Keratinocyte (primary cell): ENCODE results near the gene DTX3. TPM values are rescaled to one million over a fixed set of nuclear protein-coding genes. Genes with fewer than 3 reads are reported as not detected.

Experiments used
- DNase-seq: peaks from one replicate; pipeline ENCODE4 v3.0.0-alpha.2; 2011; ENCODE audit warnings: low read depth, missing footprints, low spot score
- FAIRE-seq: peaks from 2 replicates; lab custom pipeline; 2011; peaks lifted over from hg19 to GRCh38; lab: Jason Lieb, UNC
- H2AFZ ChIP-seq: 2 replicates; pipeline ENCODE4 v1.6.0; 2012; ENCODE audit warnings: low read length, control low read depth, inconsistent platforms; ENCODE audit not compliant: control insufficient read depth
- H3K27ac ChIP-seq: 2 replicates; pipeline ENCODE4 v1.5.1; 2011; ENCODE audit warnings: low read length; ENCODE audit not compliant: control insufficient read depth, insufficient read depth
- H3K27me3 ChIP-seq: 3 replicates; pipeline ENCODE4 v1.6.0; 2011; ENCODE audit warnings: low read length; ENCODE audit not compliant: control insufficient read depth, insufficient read depth; ENCODE audit errors: extremely low read depth
- H3K36me3 ChIP-seq, 2 experiments: 2 replicates in 1 of 2; 3 replicates in 1 of 2; pipeline ENCODE4 v1.5.1; 2011; ENCODE audit warnings: low read length in 2 of 2, mild to moderate bottlenecking in 1 of 2; ENCODE audit not compliant: control insufficient read depth in 2 of 2, insufficient read depth in 2 of 2; ENCODE audit errors: extremely low read depth in 1 of 2
- H3K4me1 ChIP-seq: 3 replicates; pipeline ENCODE4 v1.5.1; 2011; ENCODE audit warnings: low read length; ENCODE audit not compliant: control insufficient read depth, insufficient read depth; ENCODE audit errors: extremely low read depth
- H3K4me2 ChIP-seq: 3 replicates; pipeline ENCODE4 v1.6.0; 2011; ENCODE audit warnings: low read depth, low read length; ENCODE audit not compliant: control insufficient read depth, insufficient read depth; ENCODE audit errors: extremely low read depth
- H3K4me3 ChIP-seq, 3 experiments: fragments of 200-600 bp in 1 of 3; sonication (generic) in 1 of 3; 2 replicates in 2 of 3; 3 replicates in 1 of 3; pipeline ENCODE4 v1.5.1; 2011 to 2016; ENCODE audit warnings: low read length in 3 of 3, mild to moderate bottlenecking in 3 of 3, control low read depth in 2 of 3, inconsistent platforms in 1 of 3, low read depth in 1 of 3, mixed read lengths in 1 of 3, mixed run types in 1 of 3, moderate library complexity in 1 of 3; ENCODE audit not compliant: control insufficient read depth in 2 of 3, insufficient read depth in 2 of 3; ENCODE audit errors: extremely low read depth in 1 of 3
- H3K79me2 ChIP-seq: 2 replicates; pipeline ENCODE4 v1.6.0; 2012; ENCODE audit warnings: low read length; ENCODE audit not compliant: control insufficient read depth, insufficient read depth
- H3K9ac ChIP-seq: 3 replicates; pipeline ENCODE4 v1.6.0; 2011; ENCODE audit warnings: low read length; ENCODE audit not compliant: control insufficient read depth, insufficient read depth; ENCODE audit errors: extremely low read depth
- H3K9me1 ChIP-seq: 3 replicates; pipeline ENCODE4 v1.6.0; 2011; ENCODE audit warnings: low read length; ENCODE audit not compliant: control insufficient read depth, insufficient read depth; ENCODE audit errors: extremely low read depth
- H3K9me3 ChIP-seq: 2 replicates; pipeline ENCODE4 v1.5.1; 2012; ENCODE audit warnings: low read depth, low read length; ENCODE audit not compliant: control insufficient read depth
- H4K20me1 ChIP-seq: 3 replicates; pipeline ENCODE4 v1.6.0; 2011; ENCODE audit warnings: low read length; ENCODE audit not compliant: control insufficient read depth, insufficient read depth; ENCODE audit errors: extremely low read depth
- CTCF ChIP-seq, 3 experiments: IDR thresholded peaks in 1 of 3; conservative IDR thresholded peaks in 1 of 3; optimal IDR thresholded peaks in 1 of 3; 2 replicates in 2 of 3; 3 replicates in 1 of 3; pipeline versions ENCODE3 to v1.5.1; 2011; ENCODE audit warnings: low read length in 3 of 3, mild to moderate bottlenecking in 3 of 3, moderate library complexity in 2 of 3, control low read depth in 1 of 3, inconsistent platforms in 1 of 3; ENCODE audit not compliant: insufficient read depth in 2 of 3; ENCODE audit errors: extremely low read depth in 1 of 3
- EZH2 ChIP-seq: IDR thresholded peaks from one replicate; pipeline ENCODE4 v1.6.1; 2012; ENCODE audit warnings: inconsistent platforms, mild to moderate bottlenecking, low read length, moderate library complexity
- dilution Hi-C: fragments of 300-500 bp; cut with MboI; formaldehyde crosslinking; loops from one replicate; pipeline ENCODE4 v1.7.0; 2020; ENCODE audit warnings: low sequenced_read_pairs; ENCODE audit not compliant: extremely low pct_ligation_motif_present
- polyA plus RNA-seq, 5 experiments: library from polyadenylated mRNA; depleted of rRNA in 3 of 5; stranded (reverse) in 3 of 5; stranded (forward) in 1 of 5; unstranded in 1 of 5; fragments of >200 nt; gene quantifications; 1 replicate in 1 of 5; 2 replicates in 3 of 5; 3 replicates in 1 of 5; pipeline versions ENCODE4 v1.2.1 to v1.2.3, GENCODE V29; 2011 to 2012; ENCODE audit warnings: missing spikeins in 2 of 5, low read depth in 1 of 5, low replicate concordance in 1 of 5

DTX3 gene
- polyA plus RNA-seq, 1 donor (not counting 4 experiments of a cell fraction or from before 2014, with no cell fraction given): 2.6 TPM

GRCh38 chr12:57626111-57626920, 21.7 kb downstream of the DTX3 start:
- Histone ChIP-seq H4K20me1 (peaks cover 3% of the 10 kb centered on the region), H3K27me3 (peaks cover 92% of the 10 kb centered on the region), H3K9me3 (no peaks in the 10 kb centered on the region), H3K36me3 (no peaks in the 10 kb centered on the region), H3K79me2 (no peaks in the 10 kb centered on the region), H3K4me2 (no peak overlapping the region), H3K9ac (no peak overlapping the region), H2AFZ (no peak overlapping the region), H3K27ac (no peak overlapping the region), H3K9me1 (no peaks in the 10 kb centered on the region), H3K4me3 (no peak overlapping the region), H3K4me1 (peaks cover 7% of the 10 kb centered on the region)
- TF ChIP-seq EZH2: peak; percentile 1
- no peak for TF ChIP-seq CTCF (optimal IDR thresholded peaks at IDR 0.05 in 1 of 3, IDR thresholded peaks at IDR 0.05 in 1 of 3, conservative IDR thresholded peaks at IDR 0.05 in 1 of 3; ENCODE audit: extremely low read depth in 1 of 3, insufficient read depth in 2 of 3, low read length in 3 of 3)
- dilution Hi-C loops: no loop called here
- DNase-seq (no peak), FAIRE-seq (no peak)

GRCh38 chr12:57626921-57627445, 22.4 kb downstream of the DTX3 start:
- Histone ChIP-seq H3K9me1 (no peaks in the 10 kb centered on the region), H3K9ac (no peak overlapping the region), H4K20me1 (peaks cover 3% of the 10 kb centered on the region), H3K9me3 (no peaks in the 10 kb centered on the region), H3K4me1 (peaks cover under 1% of the 10 kb centered on the region), H3K4me2 (no peak overlapping the region), H3K27me3 (peaks cover 92% of the 10 kb centered on the region), H3K4me3 (no peak overlapping the region), H3K36me3 (no peaks in the 10 kb centered on the region), H3K27ac (no peak overlapping the region), H3K79me2 (no peaks in the 10 kb centered on the region), H2AFZ (no peak overlapping the region)
- dilution Hi-C loops: no loop called here
- DNase-seq: no peak
- no peak for TF ChIP-seq CTCF (optimal IDR thresholded peaks at IDR 0.05 in 1 of 3, IDR thresholded peaks at IDR 0.05 in 1 of 3, conservative IDR thresholded peaks at IDR 0.05 in 1 of 3; ENCODE audit: extremely low read depth in 1 of 3, insufficient read depth in 2 of 3, low read length in 3 of 3)
- TF ChIP-seq EZH2: no peak
- FAIRE-seq: no peak
